AML-193 (cell line): ENCODE results near the gene SELENOF.

Experiments used
- DNase-seq, 2 experiments: peaks; one replicate each; lab custom pipeline; 2025; lab: John Stamatoyannopoulos, UW

SELENOF gene

DNA sequence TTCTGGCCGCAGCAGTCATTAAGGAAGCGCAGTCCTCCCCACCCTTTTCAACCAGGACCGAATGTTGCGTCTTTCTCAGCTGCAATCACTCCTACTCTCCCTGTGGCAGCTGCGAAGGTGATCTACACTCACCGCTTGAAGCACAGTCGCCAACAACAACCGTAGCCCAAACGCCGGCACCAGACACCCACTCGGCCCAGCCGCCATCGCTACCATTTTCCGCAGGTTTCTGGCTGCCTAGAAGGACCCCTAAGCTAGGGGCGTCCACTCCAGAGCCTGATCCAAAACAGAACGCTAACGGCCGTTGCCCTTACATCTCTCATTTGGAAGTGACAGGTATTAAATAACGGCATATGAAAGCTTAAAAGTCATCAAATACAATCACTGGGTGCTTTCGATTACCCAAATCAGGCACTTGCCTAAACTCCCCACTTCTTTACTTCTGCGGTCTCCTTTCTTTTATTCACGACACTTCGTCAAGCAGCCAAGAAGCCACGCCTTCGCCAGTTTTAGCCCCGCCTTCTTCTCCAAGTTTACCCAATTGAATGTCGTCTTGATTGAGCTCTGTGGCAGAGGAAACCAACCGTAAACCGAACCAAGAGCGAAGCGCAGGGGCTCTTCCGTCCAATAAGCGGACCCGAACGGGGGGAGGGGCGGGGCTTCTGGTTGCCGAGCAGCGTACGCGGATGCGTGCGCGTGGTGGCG lies at the start of gene SELENOF:
Gene SELENOF, minus strand, starts transcription at position 231 of the 705 bp plus-strand sequence. Its CDS starts 15 bp downstream, at position 216.
- peak; percentile 98 for DNase-seq

DNA sequence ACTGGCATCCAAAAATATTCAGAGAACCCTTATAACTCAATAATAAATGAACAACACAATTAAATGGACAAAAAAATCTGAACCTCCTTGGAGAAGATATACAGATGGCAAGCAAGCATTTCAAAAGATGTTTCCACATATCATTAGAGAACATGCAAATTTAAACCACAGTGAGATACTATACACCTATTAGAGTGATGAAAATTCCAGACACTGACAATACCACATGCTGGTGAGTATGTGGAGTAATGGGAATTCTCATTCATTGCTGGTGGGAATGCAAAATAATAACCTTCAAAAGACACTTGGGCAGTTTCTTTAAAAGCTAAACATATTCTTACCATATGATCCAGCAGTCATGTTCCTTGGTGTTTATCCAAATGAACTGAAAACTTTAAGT lies 46.6 kb upstream of the SELENOF start:
- DNase-seq: no peak

GRCh38 chr1:86957221-86957620 lies 43.3 kb upstream of the SELENOF start:
- no peak for DNase-seq

GRCh38 chr1:86956221-86956620 lies 42.3 kb upstream of the SELENOF start:
- no peak for DNase-seq

- DNase-seq: no peak
Observed at GRCh38 chr1:86955678-86956077, 41.8 kb upstream of the SELENOF start.

DNA sequence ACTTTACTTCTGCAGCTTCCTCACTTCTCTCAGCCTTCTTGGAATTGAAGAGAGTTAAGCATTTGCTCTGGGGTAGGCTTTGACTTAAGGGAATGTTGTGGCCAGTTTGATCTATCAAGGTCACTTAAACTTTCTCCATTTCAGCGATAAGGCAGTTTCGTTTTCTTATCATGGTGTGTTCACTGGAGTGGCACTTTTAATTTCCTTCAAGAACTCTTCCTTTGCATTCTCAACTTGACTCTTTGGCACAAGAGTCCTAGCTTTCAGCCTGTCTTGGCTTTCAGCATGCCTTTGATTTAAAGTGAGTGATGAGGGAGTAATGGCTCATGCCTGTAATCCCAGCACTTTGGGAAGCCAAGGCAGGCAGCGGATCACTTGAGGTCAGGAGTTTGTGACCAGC lies 39.2 kb upstream of the SELENOF start:
- no peak for DNase-seq

DNA sequence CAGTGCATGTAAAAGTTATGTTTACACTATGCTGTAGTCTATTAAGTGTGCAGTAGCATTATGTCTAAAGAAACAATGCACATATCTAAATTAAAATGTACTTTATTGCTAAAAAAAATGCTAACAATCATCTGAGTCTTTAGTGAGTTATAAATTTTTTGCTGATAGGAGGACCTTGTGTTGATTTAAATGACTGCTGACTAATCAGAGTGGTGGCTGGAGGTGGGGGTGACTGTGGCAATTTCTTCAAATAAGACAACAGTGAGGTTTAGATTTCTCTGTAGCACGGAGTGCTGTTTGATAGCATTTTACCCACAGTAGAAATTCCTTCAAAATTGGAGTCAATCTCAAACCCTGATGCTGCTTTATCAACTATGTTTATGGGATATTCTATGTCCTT lies 37.5 kb upstream of the SELENOF start:
- DNase-seq: no peak

GRCh38 chr1:86950712-86951419 lies 36.9 kb upstream of the SELENOF start:
- DNase-seq: no peak

DNA sequence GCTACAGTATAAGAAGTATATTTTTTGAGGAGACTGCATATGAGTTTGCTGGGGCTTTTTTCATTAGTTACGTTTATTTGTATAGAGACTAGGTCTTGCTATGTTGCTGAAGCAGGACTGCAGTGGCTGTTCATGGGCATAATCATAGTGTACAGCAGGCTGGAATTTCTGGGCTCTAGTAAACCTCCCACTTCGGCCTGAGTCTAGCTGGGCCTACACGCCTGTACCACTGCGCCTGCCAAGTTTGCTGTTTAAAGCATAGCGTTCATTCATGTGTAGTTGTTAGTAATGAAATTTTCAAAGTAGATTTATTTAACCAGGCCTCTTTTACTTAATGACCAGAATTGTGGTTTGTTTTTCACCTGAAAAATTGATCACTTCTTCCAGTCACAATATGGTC lies 34.3 kb upstream of the SELENOF start:
- no peak for DNase-seq

GRCh38 chr1:86942743-86943142 lies 28.8 kb upstream of the SELENOF start:
- no peak for DNase-seq

GRCh38 chr1:86942042-86942441 lies 28.1 kb upstream of the SELENOF start:
- DNase-seq: no peak

DNA sequence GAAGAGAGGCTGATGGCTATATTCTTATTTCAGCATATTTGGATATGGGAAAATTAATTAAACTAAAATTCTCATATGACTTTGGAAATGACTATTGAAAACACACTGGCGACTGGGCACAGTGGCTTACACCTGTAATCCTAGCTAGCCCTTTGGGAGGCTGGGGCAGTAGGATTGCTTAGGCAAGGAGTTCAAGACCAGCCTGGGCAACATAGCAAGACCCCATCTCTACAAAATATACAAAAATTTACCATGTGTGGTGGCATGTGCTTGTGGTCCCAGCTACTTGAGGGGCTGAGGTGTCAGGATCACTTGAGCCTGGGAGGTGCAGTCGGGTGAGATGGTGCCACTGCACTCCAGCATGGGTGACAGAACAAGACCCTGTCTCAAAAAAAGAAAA lies 26.7 kb upstream of the SELENOF start:
- DNase-seq: no peak

GRCh38 chr1:86939406-86939805 lies 25.5 kb upstream of the SELENOF start:
- no peak for DNase-seq

DNA sequence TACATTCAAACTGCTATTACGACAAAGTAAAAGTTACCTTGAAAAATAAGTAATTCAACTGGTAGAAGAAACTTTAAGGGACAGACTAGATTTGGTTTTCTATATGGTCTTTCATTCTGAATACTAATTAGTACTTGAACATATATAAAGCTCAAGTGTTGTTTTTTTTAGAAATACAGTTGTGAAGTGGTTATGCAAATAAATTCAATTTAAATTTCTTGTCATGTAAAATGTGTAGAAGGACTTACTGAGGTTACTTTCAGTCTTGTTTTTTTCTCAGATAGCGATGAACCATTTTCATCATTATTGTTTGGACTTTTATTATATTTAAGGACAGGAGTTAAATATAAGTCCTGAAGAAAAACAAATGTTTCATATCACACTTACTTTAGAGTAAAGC lies 24.9 kb upstream of the SELENOF start:
- DNase-seq: no peak

- DNase-seq: no peak
Observed at GRCh38 chr1:86938450-86938849, 24.5 kb upstream of the SELENOF start.

GRCh38 chr1:86933562-86934377 lies 19.8 kb upstream of the SELENOF start:
- DNase-seq: no peak

- DNase-seq: no peak
Observed at GRCh38 chr1:86933051-86933450, 19.1 kb upstream of the SELENOF start.

GRCh38 chr1:86928819-86929218 lies 14.9 kb upstream of the SELENOF start:
- DNase-seq: no peak

- no peak for DNase-seq
Observed at GRCh38 chr1:86926883-86927282, 13.0 kb upstream of the SELENOF start.

- no peak for DNase-seq
Observed at GRCh38 chr1:86925742-86926141, 11.8 kb upstream of the SELENOF start.

- no peak for DNase-seq
Observed at GRCh38 chr1:86924324-86924960, 10.5 kb upstream of the SELENOF start.

DNA sequence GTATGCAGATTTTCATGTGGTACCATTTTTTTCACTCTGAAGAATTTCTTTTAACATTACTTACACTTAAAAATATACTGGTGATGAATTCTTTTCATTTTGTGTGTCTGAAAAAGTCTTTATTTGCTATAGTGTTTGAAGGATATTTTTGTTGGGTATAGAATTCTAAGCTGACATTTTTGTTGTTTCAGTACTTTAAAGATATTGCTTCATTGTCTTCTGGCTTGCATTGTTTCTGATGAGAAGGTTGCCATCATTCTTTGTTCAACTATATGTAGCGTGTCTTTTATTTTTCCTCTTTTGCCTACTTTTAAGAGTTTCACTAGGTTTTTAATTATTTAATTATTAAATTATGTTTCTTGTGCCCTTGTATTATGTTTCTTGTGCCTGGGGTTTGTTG lies 8.5 kb upstream of the SELENOF start:
- no peak for DNase-seq
